Colon (tissue), 2 donors: ENCODE measurements around the gene BFSP2.
A peak's percentile ranks its signal among the peaks of the same experiment; 100 is the strongest.
"Not testable (repeated sequence)": the region's sequence is repeated elsewhere in the genome, so short reads cannot be mapped to it uniquely, and the experiment has no call there.

Experiments
- FAIRE-seq: peaks from 2 replicates; lab custom pipeline; 2012; peaks lifted over from hg19 to GRCh38; lab: Jason Lieb, UNC
- donor health status: control.
- donor health status: control.

BFSP2 gene

DNA sequence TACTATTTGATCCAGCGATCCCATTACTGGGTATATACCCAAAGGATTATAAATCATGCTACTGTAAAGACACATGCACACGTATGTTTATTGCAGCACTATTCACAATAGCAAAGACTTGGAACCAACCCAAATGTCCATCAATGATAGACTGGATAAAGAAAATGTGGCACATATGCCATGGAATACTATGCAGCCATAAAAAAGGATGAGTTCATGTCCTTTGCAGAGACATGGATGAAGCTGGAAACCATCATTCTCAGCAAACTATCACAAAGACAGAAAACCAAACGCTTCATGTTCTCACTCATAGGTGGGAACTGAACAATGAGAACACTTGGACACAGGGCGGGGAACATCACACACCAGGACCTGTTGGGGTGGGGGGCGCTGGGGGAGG, 82.6 kb downstream of the BFSP2 start:
- not testable (repeated sequence) for FAIRE-seq

DNA sequence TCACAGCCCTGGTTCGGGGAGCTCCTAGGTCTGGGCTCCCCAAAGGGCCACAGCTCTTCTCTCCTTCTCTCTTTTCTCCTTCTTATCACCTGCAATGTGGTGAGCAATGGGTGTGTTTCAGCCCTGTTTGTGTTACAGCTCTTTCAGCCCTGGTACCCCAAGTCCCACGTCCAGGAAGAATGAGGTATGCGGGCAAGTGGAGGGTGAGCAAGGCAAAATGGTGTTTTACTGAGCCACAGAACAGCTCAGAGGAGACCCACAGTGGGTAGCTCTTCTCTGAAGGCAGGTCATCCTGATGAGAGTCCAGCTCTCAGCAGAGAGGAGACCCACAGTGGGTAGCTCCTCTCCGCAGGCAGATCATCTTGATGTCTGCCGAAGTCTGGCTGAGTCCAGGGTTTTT, 86.8 kb downstream of the BFSP2 start:
- no peak for FAIRE-seq

DNA sequence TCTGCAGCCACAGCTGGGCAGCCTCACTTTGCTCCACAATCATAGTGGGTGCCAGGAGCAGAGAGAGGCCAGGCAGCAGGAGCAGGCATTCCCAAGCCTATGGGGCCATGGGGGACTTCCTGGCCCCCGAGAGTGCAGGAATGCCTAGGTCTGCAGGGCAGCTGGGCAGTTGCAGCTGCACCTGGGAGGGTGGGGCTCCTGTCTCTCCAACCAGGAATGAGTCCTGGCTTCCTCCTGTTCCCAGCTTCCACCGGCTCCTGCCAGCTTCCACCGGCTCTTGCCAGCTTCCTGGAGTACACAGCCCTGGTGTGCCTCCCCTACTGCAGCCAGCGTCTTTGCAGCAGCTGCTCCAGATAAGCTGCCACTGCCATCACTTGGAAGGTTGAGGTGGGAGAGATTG, 87.3 kb downstream of the BFSP2 start:
- no peak for FAIRE-seq

DNA sequence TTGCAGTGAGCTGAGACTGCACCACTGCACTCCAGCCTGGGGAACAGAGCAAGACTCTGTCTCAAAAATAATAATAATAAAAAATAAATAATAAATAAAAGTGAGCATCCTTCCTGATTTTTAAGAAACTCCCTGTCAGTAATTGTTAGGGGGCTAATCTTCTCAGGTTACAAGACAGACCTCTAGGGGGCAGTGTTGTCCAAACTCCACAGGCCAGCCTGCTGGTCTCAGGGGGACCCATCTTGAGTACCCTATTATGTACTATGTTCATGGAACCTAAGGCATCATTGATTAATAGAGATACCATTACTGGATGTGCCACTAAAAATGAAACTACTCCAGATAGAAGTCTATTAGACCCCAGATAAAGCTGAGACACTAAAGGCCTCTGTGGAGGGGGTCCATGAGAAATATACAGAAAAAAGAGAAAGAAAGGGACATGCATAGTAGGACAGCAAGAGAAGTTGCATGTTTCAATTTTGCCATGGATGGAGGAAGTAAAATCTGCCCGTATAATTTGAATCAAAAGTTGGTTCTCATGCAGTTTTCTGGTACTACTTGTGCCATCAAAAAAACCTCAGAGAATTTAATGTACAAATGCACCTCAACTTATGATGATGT, 88.2 kb downstream of the BFSP2 start:
- FAIRE-seq: no peak

DNA sequence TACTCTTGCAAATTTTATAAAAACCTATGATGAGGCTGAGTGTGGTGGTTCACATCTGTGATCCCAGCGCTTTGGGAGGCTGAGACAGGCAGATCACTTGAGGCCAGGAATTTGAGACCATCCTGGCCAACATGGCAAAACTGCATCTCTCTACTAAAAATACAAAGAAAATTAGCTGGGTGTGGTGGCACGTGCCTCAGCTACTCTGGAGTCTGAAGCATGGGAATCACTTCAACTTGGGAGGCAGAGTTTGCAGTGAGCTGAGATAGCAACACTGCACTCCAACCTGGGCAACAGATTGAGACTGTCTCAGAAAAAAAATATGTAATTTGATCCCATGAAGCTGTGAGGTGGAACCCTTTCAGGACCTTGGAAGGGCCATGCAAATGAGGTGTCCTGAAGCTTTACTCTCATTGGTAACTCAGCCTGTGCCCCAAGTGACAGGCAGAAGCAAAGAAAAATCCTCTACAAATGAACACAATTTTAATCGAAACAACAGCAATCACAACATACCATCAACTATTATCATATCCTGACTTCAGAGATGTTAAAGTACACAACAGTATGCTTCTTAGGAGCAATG, 89.0 kb downstream of the BFSP2 start:
- FAIRE-seq: no peak

DNA sequence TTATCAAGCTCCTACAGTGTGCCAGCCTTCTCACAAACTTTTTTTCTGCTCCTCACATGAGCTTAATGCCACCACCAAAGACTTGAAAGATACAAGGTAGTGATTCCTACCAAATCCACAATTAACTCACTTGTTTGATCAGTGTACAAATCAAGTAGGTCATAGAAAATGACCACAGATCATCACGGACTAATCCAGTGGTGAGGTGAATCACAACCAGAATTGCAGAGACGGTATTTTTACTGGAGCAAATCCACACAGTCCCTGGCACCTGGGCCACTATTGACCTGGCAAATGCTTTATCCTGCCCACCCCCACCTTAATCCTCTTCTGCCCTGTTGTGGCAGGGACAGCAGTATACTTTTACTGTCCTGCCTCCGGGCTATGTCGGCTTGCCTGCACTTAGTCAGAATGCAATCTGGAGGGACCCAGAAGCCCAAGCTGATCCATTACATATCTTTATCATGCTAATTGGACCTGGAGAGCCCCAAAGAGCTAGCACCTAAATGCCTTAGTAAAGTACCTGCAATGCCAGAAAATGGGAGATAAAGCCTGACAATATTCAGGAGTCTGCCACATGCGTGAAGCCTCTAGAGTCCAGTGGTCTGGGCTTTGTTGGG, 89.7 kb downstream of the BFSP2 start:
- no peak for FAIRE-seq

DNA sequence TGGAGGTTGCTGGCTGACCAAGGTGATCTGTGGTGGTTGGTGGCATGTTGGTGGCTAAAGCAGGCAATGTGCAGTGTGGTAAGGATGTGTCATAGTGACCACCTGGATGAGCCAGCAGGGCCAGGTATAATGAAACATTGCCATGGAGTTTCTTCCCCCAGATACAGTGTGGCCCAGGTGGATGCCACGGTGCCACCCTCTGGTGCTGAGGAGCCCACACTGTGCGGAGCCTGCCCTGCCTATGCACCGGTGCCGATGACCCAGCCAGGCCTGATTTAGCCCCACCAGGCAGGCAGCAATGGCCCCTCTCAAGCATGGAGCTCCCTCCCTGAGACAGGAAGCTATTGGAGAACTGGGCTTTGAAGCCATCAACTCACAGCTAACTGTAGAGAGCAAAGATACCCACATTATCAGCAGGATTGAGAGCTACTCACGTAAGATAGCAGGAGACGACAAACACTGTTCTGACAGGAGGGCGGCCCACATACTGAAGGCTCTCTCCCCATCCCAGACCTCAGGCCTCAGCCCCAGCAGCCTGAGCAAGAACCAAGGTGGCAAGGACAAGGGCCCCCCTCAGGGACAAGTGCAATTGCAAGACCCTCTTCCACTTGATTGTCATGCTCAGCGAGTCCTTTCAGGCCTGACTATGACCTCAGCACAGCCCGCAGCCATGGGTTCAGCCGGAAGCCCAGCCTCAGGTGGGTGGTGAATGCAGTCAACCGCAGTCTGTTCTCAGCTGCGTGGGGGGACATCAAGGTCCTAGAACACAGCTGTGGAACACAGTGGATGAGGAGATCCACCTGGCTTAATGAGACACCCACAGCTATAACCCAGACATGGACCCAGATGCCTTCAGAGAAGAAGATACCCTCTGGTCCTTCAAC, 90.9 kb downstream of the BFSP2 start:
- FAIRE-seq: no peak

DNA sequence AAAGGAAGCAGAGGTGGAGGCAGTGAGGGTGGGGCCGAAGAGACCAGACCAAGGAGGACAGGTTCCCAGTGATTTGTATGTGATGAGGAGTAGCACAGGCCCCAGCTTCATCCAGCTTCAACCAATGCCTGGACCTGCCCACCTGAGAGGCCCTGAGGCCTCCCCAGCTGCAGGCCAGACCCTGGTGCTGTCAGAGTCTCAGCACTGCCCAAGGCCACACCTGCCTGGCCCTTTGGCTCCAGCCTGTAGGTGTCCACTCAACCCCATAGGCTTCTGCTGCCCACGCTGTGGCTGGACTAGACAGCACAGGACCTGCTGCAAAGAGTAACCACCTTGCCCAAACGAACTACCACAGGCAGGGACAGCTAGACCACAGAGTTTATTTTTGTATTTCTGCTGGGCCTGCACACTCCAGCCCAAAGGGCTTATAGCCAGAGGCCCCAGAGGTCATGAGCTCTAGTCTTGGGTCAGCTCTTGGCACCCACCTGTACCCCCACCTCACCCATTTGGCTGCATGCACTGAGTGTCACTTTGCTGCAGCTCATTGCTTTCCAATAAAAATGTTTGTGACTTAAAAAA, 91.7 kb downstream of the BFSP2 start:
- FAIRE-seq: no peak

DNA sequence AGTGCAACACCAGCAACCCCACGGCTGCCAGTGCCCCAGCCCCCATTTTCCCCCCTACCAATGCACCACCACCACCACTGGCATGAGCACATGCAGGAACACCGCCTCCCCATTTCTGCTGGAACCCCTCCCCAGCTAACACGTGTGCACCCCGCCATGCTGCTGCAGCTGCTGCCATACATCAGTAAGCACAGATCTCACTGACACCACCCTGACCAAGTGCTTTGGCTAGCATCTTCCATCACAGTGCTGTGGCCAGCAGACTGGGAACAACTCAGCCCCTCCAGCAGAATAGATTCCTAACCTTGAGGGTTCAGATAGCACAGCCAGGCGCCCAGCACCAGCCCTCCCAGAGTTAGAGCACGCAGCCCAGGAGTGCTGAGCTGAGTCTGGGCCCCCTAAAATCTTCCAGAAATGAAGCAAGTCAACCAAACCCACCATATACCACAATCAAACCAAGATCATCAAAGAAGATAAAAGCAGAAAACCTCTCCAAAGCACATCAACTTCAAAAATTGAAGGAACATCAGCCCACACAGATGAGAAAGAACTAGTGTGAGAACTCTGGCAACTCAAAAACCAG, 92.4 kb downstream of the BFSP2 start:
- no peak for FAIRE-seq

DNA sequence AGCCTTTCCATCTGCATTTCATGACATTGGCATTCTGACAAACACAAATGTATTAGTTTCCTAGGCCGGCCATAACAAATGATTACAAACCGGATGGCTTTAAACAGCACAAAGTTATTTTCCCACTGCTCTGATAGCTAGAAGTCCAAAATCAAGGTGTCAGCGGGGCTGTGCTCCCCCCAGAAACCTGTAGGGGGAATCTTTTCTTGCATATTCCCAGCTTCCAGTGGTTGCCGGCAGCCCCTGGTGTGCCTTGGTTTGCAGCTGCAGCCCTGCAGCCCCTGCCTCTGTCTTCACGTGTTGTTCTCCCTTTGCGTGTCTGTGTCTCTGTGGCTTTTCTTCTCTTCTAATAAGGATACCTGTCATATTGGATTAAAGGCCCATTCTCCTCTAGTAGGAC, 94.6 kb downstream of the BFSP2 start:
- FAIRE-seq: no peak

DNA sequence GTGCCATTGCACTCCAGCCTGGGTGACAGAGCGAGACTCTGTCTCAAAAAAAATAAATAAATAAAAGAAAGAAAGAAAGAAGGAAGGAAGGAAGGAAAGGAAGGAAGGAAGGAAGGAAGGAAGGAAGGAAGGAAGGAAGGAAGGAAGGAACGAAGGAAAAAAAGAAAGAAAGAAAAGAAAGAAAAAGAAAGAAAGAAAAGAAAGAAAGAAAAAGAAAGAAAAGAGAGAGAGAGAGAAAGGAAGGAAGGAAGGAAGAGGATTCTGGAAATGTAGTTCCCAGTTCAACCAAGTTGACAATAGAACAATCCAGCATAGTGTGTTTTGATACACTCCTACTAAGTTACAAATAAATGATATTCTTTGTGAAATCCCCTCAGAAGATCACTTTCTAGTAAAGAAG, 102.7 kb downstream of the BFSP2 start:
- not testable (repeated sequence) for FAIRE-seq

DNA sequence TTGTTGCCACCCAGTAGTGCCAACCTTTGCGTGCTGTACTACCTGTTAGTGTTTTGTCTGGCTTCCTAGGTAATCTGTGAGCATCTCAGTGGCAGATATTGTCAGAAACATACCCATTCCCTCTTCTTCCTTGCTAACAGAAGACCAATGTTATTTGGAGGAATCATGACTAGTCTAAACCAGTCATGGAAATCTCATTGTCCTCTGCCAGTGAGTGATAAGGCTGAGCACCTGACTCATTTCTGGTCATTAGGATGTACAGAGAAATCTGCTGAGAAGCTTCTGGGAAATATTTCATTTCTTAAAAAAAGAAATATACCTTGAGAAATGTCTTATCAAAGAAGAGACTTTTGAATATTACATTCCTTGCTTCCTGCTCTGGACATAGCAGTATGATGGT, 103.6 kb downstream of the BFSP2 start:
- no peak for FAIRE-seq

DNA sequence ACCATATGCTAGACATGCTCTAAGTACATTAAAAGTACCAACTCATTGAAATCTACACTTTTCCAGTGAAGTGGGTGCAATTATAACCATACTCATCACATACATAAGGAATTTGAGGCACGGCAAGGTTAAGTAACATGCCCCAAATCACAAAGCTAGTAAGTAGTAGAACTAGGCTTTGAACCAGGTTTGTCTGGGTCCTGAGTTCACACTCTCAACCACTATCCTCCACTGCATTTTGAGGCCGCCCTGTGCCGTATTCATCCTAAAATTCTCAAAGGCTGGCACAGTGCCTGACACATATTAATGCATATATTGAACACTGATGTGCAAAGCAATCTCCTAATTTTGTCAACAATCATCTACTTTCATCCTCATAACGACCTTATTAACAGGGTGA, 104.9 kb downstream of the BFSP2 start:
- no peak for FAIRE-seq

DNA sequence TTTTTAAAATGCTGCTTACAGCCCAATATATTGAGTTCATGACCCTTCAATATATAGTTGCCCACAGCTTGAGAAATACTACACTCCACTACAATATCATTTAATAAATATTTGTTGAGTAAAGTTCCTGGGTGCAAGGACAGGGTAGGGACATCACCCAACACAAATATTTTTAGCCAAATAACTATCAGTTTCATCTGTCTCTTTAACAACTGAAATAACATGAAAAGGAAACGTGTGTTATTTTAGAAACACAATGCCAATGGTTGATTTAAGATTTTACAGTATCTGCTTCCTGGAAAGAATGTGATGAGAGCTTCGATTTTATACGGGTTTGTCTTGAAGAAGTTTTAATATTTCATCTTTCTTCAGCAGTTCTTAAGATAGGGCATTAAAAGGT, 106.0 kb downstream of the BFSP2 start:
- no peak for FAIRE-seq

DNA sequence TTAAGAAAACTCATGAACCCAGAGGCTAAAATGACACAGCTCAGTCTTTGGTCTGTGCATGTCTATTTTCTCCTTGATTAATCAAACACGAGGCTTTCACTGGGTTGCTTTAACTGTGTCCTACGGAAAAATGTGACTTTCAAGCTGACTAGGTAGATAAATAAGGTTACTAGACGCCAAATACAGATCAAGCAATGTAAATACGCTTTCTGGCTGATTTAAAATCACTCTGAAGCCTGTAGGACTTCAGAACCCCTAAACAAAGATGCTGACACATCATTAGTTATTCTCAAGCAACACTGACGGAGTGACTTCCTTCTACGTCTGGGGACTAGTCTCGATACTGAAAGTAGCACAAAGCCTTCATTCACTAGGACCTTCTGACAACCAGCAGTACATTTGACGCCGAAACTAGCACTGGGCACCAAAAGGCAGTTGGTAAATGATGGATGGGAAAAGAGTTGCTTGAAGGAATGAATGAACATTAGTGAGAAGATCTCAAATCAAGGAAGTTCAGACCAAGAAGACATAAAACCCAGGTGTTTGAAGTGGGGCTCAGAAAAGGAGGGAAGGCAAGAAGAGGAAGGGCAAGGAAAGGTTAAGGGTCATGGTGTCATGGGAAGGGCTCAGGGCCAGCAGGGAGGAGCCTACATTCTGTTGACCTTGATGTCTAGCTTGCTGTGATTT, 106.5 kb downstream of the BFSP2 start:
- peak; percentile 18 for FAIRE-seq

DNA sequence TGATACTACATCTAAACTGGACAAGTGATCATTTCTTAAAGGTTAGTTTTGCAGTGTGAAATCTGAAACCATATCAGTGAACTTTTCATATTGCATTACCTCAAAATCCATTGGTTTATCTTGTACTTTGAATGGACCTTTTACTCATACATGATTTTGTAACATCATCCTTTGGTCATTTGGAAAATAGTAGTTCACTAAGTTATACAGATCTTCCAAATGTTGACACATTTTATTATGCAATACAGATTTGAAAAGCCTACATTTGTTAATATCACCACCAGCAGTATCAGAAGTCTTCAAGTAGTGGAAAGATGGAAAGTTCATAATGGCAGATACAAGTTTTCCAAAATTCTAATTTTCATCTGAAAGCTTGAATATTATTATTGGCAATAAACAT, 109.6 kb downstream of the BFSP2 start:
- FAIRE-seq: no peak

DNA sequence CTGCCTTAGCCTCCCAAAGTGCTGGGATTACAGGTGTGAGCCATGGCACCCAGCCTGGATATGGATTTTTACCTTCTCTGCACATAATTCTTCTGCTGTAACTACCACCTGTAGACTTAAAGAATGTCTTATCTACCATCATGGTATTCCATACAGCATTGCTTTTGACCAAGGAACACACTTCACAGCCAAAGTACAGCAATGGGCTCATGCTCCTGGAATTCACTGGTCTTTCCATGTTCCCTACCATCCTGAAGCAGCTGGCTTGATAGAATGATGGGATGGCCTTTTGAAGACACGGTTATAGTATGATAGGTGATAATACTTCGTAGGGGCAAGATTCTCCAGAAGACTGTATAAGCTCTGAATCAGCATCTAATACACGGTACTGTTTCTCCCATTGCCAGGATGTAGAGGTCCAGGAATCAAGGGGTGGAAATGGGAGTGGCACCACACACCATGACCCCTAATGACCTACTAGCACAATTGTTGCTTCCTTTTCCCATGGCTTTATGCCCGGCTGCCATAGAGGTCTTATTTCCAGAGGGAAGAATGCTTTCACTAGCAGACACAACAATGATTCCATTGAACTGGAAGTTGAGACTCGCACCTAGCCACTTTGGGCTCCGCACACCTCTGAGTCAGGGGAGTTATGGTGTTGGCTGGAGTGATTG, 112.7 kb downstream of the BFSP2 start:
- FAIRE-seq: no peak

DNA sequence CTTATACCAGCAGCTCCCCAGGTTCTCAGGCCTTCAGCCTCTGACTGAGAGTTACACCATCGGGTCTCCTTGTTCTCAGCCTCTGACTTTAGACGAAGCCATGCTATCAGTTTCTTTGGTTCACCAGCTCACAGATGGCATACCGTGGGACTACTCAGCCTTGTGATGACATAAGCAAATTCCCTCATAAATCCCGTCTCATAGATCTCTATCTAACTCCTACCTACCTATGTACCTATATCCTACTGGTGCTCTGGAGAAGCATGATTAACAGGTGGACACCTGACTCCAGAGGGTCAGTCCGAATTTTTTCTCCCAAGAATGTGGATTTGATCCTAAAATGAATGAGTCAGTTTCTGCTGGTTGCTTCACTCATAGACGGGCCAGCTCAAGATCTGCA, 114.6 kb downstream of the BFSP2 start:
- FAIRE-seq: no peak

DNA sequence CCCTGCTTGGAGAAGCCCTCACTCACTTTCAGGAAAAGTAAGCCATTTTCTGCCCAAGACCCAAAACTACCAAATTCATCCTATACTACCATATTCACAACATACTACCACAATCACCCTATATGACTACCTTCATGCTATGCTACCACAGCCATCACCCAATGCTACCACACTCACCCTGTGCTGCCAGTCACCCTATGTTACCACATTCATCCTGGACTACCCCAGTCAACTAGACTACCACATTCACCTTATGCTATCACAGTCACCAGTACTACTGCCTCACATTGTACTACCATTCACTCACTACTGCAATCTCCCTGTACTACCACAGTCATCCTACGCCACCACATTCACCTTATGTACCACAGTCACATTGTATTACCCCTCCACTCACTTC, 115.3 kb downstream of the BFSP2 start:
- no peak for FAIRE-seq

DNA sequence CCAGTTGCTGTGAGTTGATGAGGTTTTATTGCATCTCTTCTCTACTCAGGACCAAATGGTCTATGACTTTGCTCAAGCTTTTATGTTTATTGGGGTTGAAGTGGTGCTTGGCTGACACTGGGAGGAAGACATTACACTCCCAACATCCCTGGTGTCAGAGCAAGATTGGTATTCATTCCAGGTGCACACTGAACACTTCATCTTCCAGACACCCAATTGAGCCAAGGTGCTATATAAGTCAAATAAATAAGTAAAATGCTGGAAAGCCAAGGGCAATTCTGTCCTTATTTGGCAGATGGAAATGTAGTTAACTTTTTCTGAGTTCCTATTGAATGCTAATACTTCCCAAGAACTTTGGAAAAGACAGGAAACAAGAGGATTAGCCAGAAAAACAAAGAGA, 120.4 kb downstream of the BFSP2 start:
- FAIRE-seq: no peak

DNA sequence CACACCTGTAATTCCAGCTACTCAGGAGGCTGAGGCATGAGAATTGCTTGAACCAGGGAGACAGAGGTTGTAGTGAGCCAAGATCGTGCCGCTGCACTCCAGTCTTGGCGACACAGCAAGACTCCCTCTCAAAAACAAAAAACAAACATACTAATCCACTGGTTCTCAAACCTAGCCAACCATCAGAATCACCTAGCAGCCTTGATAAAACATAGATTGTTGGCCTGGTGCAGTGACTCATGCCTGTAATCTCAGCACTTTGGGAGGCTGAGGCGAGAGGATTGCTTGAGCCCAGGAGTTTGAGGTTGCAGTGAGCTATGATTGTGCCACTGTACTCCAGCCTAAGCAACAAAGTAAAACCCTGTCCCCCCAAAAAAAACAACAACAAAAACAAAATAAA, 121.1 kb downstream of the BFSP2 start:
- FAIRE-seq: not testable (repeated sequence)
